GM10847 (cell line): ENCODE measurements around the gene KCTD18.

Source experiments
- POLR2A ChIP-seq: IDR thresholded peaks from 2 replicates; pipeline ENCODE4 v1.6.1; 2011; ENCODE audit not compliant: insufficient read length; ENCODE audit errors: extremely low read depth

KCTD18 gene

DNA sequence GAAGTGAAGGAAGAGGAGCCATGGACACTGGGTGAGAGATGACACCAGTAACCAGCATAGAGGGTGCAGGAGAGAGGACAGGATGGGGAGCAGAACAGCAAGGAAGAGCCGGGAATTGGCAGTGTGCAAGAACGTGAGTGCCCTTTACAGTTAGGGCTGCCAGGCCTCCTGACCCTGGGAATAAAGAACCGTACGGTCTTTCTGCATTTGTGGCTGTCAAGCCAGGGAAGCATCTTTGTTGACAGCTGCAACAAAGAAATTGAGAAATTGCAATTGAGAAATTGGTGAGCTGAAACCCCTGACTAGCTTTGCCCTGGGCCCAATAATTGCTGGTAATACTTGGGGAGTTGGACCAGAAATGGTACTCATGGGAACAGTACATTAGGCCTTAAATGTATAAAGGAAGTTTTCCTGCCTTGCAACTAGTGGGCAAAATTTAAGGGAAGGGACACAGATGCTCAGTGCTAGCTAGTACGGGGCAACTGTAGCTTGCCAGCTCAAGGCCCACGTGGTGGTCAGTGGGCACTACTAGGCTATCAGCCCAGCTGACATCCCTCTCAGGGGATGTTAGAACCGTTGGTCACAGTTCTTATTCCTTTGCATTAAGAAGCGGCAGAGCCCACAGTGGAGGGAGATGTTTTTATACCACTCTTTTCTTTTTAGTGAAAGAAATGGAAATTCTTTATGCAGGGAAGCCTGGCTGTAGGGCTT is 56.6 kb downstream of the KCTD18 start:
- no peak for TF ChIP-seq POLR2A

DNA sequence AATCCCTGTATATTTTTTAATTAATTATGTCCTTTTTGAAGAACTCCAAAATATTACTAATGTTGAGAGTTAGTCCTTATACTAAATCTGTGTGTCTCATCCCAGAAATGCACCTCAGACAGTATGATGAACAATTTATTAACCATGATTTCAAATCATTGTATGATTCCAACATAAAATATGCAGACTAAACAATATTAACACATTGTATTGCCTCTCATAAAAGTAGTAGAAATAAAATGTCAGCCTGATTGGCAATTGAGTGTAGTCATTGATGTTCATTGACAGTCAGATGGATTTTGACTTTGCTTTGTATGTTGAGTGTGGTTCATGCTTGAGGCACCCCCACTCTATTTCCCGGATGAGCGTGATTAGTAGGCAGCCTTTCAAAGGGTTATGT is 57.5 kb downstream of the KCTD18 start:
- TF ChIP-seq POLR2A: no peak

DNA sequence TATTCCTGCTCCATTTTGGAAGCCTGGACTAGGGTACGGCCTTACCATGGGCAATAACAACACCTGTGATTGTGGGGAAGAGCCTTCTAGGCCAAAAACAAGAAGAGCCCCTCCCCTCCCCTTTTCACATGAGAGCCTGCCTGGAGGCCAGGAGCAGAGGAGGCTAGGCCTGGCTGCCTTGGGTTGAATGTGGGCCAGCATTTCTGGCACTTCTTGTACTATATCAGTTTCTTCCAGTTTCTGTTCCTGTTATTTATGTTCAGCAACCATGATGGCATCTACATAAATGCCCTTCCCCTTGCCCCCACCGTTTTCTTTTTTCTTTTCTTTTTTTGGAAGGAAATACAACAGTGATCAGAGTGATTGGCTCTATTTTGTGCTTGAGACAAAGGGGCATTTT is 58.4 kb downstream of the KCTD18 start:
- TF ChIP-seq POLR2A: no peak

DNA sequence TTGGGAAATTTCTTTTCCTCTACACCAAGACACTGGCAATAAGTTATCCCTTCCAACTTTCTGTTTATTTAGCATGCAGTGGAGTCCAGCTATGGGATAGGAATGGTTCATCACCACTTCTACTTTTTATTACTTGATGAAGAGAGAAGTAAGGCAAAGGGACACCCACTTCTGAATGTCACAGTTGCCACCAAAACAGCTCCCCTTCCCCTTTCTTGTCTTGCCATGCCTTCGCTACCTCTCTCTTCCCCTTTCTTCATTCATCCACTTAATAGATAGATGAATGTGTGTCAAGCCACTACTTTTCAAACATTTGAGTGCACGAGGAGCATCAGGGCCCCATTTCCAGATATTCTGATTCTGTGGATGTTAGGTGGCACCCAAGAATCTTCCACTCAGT is 59.6 kb downstream of the KCTD18 start:
- no peak for TF ChIP-seq POLR2A

DNA sequence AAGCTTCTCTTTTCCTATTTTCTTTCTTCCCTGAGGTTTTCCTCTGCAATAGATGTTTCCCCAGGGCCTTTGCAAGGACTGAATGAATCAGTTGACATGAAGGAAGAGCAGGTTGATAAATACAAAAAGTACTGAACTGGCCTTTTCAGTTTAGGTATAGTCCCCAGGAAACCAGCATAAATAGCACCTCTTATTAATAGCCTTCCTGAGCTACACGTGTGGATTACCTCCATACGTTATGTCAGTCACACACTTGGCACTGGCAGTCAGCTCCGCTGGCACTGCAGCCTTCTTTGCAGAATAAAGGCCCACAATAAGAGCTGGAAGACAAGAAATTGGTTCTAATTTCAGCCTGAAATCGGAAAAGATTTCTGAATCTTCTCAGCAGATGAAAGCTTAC is 60.7 kb downstream of the KCTD18 start:
- TF ChIP-seq POLR2A: no peak

DNA sequence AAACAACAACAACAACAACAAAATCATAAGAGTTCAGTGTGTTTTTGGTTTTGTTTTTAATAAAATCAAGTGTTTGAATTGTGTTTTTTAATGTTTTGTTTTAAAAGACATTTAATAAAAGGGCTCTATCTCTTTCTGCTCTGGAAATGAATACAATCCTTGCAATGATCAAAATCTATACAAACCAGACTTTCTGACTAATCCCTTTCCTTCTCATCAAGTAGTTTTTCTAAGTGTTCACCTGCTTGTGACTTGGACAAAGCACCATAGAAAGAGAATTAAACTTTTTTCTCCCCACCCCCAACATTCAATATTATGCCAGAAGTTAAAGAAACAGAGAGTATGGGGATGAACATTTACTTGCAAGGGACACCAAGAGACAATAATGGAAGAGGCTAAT is 61.4 kb downstream of the KCTD18 start:
- no peak for TF ChIP-seq POLR2A

DNA sequence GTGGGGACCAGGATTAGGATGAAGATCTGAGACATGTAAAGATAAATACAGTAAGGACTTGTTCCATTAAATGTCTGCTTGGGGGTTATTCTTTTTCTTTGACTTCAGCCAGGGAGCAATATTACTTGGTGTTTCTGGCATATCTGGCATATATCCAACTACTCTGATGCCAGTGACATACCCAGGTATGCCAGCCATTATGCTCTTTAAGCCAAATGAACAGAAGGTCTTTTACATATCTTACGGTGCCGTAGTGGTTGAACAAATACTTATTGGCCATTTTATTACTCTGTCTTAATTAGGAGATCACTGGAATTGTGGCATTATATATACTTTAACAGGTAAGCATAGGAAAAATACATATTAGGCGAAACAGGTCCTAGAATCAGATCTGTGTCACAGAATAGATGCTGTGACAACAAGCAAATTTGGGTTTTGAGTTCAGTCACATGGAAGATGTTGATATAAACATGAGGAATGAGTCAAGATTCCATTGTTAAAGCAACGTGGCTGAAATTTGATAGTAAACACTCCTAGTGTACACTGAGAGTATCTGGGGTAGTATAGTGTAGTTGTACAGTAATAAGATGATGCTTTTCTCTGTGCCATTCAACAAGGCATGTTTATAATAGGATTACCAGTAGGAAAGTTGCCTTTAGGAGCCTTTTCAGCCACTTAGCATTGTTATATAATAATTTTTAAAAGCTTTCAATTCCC is 62.6 kb downstream of the KCTD18 start:
- TF ChIP-seq POLR2A: no peak

DNA sequence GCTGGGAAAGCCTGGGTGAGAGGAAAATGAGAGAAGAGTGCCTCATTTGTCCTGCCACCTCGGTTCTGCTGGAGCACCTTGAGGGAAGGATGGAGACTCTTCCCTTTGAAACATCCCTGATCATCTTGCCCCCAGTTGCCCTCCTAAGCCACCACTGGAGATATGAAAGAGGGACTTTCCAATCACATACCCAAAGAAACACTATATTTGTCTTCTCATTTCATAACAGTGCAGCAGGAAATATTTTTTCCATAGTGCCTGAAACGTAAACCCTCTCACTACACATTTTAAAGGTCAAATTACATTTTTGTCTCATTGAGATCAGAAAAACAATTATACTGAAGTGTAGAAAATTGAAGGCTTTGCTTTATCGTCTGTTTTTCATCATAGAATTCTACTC is 63.3 kb downstream of the KCTD18 start:
- TF ChIP-seq POLR2A: no peak

DNA sequence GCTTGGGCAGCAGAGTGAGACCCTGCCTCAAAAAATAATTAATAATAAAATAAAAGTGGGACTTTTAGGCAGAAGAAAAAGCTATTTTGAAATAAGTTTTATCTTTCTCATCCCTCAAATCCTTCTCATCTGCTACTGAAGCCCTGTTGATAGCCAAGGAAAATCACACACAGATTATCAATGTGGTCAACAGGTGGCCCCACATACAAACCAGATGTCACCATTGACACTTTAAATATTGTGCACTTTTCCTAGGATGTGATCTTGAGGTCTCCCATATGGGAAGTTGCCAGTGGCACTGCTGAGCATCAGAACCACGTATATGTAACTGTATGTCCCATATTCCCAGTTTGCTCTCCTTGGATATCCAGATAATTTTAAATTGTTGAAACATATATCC is 64.6 kb downstream of the KCTD18 start:
- no peak for TF ChIP-seq POLR2A

DNA sequence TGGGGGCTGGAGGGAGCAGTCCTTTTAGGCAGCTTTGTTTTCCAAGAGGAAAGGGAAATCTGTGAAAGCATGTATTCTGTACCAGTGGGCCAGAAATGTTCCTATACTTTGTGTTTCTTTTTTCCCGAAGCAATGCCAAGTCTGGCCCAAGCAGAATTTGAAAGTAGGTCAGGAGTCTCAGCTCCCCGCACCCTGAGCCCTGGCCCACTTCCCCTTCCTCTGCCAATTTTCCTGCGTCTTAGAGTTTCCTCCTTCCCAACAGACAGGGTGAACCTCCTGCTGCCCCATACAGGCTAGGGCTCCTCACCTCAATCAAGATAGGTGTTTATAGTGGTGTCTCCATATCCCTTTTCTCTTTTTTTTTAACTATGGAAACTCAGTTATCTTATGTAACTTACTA is 65.3 kb downstream of the KCTD18 start:
- no peak for TF ChIP-seq POLR2A

DNA sequence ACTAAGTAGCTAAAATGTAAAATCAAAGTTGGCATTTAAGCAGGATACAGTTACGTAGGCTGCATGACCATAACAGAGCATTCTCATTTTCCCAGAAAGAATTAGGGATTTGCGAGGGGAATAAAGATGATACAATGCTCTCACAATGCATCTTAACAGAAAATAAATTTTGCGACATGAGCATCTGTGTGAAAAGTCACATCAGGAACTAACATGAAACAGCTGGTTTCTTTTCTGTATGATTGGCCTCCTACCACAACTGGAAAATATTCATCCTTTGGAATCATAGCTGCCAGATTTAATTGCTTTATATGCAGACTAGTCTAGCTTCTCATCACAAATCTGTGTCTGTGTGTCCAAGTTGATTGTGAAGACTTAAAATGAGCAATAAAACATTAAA is 66.0 kb downstream of the KCTD18 start:
- no peak for TF ChIP-seq POLR2A

DNA sequence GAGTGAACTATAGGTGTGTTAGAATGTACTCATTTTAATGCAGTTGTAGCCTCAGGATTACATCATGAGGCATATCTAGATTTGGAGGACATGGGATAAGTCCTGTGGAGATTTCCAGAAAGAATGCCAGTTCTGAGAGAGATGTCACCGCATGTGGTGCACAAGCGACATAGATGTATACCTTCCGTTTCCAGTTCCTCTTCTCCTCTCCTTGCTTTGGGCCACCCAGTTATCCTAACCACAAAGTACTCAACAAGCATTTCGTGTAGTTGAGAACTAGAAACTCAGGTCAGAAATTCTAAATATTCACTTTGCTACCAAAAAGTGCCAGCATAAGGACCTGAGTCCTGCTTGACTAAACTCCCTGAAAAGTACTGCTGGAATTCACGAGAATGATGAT is 66.5 kb downstream of the KCTD18 start:
- no peak for TF ChIP-seq POLR2A

DNA sequence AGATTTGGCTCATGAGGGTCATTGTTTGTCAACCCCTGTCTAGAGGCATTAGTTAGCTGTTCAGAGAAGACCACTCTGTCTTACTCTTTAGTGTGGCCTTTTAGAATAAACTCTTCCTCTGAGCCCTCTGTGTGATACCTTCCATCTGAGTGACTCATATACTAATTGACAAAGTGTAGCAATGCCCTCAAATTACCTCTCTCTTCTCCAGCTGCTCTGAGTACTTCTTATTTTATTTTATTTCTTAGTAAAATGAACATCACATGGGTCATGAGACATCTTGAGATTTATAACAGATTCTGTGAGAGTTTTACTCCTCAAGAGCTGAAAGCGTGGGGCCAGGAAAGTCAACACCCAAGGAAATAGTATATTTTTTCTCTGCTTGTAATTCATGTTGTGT is 67.4 kb downstream of the KCTD18 start:
- no peak for TF ChIP-seq POLR2A

DNA sequence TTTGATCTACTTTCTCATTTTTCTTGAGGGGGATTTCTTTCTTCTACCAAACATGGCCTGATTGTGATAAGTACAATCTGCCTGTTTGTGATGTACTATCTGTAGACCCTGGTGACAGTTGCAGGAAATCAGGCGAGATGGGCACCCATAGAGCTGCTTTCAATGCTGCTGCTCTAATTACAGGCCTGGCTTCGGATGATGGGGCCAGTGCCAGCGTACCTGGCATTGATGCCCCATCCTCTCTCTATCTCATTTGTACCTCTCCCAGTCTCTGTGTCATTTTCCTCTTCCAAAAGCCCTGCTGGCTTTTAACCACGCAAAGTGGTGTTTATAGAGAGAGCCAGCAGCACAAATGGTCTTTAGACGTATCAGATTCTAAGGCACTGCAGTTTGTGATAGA is 69.9 kb downstream of the KCTD18 start:
- no peak for TF ChIP-seq POLR2A
